D341Med (cell line): ENCODE results near the gene ERVH48-1.
"Not testable (repeated sequence)": the region's sequence is repeated elsewhere in the genome, so short reads cannot be mapped to it uniquely, and the experiment has no call there.

Source experiments
- DNase-seq: peaks from one replicate; pipeline ENCODE4 v3.0.0; 2012; ENCODE audit warnings: low spot score

The ERVH48-1 gene

DNA sequence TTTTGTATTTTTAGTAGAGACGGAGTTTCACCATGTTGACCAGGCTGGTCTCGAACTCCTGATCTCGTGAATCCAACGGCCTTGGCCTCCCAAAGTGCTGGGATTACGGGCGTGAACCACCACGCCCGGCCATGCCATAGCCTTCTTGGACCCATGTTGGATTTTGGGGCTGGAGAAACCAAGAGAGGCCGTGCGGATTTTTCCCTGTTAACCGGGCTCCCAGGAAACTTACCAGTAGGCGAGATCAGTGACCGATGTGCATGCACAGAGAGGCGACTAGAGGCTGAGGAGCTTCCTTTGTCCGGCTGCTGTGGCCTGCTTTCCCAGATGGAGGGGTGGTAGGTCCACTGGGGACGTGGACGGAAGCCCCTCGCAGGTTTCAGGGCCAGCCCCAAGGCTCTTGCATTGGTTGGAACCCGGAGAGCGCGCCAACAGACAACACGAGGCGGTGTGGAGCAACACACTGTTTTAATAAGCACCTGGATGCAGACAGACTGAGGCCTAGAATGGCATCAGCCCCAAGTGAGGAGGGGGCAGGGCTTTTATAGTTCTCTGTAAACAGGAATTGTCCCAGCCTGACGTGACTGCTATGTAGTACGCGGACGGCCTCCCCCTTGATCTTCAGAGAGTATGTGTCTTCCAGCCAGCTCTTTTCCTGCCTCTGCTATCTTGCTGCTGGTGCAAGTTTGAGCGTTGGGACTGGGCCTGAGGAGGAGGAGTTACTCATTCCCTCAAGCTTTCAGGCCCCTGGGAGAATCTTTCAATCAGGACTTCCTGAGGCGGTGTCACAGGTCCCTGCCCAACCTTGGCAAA lies at the start of gene ERVH48-1:
TSS of gene ERVH48-1 (minus strand) at position 517 of the 813 bp plus-strand sequence. CDS start 6,624 bp downstream, outside the sequence.
- DNase-seq = no peak

DNA sequence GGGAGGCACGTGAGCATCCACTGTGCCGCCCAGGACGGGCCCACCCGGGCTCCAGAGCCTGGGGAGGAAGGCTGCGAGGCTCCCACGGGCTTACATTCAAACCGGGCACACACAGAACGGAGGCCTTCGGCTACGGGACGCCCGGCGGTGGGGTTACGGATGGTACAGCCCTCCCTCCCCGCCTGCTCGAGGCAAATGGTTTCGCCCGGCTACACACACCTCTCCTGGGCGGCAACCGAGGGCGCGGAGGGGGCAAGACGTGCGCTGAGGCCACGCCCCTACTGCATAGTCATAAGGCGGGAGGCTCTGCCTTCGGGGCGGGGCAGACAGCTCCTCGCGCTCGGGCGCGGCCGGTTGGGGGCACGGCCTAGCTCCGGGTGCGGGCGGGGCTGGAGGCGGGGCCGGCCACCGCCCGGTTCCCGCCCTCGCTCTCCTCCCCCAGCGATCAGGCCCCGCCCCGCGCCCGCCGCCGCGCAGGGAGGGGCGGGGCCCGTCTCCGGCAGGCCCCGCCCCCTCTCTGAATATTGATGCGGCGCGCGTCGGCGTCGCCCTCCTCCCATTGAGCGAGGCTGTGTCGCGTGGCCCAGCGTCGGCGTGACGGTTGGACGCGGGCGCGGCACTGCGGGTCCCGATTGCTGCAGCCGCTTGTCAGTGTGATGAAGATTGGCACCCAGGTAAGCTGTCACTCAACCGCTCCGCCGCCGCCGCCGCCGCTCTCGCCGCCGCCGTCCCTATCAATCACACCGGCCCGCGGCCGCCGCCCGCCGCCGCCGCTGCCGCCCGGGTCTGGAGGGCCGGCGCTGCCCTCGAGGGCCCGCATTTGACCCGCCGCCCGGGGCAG lies 48.8 kb upstream of the ERVH48-1 start, which contains the start of gene PKNOX1:
TSS of gene PKNOX1 (plus strand) at position 572 of the 841 bp plus-strand sequence. CDS start 29,820 bp downstream, outside the sequence.
- peak; percentile 99 for DNase-seq

DNA sequence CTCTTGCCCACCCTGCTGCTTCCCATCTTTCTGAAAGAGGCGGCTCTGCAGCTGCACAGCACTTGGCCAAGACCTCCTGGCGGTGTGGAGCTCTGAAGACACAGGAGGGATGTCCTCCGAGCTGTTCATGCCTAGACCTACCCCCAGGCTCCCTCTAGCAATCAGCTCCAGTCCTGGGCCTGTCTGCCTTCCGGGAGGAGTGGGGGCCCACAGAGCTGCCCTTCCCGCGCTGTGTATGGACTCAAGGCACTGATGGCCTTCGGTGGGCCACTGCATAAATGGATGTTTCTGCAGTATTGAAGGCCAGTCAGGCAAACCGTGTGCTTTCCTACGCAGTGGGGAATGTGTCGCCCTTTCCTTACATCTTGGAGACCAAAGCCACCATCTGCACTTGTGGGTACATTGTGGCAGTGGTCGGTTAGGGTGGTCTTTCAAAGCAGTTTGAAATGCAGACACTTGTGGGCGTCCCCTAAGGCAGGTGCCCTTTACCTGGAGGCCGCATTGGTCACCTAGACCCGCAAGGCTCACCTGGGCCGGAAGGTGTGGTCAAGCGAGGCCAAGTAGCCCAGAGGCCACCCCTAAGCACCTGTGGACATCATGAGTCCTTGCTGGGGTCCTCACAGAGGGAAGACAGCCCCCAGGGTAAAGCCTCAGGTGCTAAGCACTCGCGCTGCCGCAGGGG lies 48.0 kb upstream of the ERVH48-1 start:
- no peak for DNase-seq

GRCh38 chr21:42971897-42972275 lies 46.5 kb upstream of the ERVH48-1 start:
- DNase-seq = no peak

GRCh38 chr21:42970946-42971653 lies 45.7 kb upstream of the ERVH48-1 start:
- DNase-seq = no peak

DNA sequence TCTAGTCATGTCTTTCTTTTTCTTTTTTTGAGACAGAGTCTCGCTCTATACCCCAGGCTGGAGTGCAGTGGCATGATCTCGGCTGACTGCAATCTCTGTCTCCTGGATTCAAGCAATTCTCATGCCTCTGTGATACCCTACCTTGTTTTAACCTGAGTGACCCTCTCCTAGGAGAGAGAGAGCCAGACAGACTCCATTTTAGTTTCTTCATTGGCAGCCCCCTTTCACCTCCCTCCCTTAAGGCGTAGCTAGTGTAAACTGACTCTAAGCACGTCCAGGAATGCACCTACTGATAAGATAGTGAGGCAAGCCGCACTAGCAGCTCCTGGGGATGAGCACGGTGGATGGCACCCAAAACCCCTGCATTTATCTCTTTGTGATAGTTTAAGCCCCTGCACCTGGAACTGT lies 43.8 kb upstream of the ERVH48-1 start:
- DNase-seq = no peak

DNA sequence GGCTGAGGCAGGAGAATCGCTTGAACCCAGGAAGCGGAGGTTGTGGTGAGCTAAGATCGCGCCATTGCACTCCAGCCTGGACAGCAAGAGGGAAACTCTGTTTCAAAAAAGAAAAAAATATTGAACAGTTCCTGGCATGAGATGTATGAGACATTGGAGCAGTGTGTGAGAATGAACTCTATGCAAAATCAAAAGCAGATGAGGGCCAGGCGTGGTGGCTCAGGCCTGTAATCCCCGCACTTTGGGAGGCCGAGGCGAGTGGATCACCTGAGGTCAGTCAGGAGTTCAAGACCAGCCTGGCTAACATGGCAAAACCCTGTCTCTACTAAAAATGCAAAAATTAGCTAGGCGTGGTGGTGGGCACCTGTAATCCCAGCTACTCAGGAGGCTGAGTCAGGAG lies 42.2 kb upstream of the ERVH48-1 start:
- DNase-seq = not testable (repeated sequence)

- no peak for DNase-seq
Observed at GRCh38 chr21:42965211-42965560, 39.8 kb upstream of the ERVH48-1 start.

- no peak for DNase-seq
Observed at GRCh38 chr21:42964546-42965210, 39.2 kb upstream of the ERVH48-1 start.

DNA sequence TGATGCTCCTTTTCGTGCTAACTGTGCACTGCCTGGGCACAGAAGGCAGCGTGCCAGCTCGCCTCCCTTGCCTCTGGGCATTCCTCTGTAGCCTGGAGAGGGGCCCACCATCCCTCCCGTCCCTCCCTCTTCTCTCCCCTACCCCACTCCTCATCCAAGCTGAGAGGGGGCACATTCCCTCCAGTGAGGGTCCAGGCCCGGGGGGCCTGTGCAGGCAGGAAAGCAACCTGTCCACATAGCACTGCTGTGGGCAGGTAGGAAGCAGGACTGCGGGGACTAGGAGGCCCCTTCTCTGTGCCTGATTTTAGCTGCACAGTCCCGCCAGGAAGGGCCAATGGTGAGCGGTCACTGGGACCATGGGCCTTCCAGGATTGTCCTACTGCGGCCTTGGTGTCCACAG lies 38.7 kb upstream of the ERVH48-1 start:
- no peak for DNase-seq

DNA sequence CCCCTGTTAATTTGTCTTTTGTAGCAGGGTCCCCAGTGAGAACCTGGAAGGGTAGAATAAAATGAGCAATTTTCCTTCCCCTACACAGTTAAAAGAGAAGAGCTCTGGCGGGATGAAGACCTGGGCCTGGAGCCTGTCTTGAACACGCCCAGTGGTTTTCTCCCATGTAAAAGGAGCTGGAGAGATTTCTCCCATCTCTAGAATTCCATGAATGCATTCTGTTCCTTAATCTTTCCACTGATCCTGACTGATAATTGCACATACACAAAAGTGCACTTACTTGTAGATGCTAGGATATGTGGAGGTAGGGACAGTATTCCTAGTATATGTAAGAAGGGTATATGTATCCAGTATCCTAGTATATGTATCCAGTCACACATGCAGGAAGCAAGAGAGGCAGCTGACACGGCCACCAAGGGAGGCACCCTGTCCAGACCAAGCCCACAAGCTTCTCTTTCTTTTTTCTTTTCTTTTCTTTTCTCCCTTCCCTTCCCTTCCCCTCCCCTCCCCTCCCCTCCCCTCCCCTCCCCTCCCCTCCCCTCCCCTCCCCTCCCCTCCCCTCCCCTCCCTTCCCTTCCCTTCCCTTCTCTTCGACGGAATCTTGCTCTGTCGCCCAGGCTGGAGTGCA lies 37.1 kb upstream of the ERVH48-1 start:
- no peak for DNase-seq

DNA sequence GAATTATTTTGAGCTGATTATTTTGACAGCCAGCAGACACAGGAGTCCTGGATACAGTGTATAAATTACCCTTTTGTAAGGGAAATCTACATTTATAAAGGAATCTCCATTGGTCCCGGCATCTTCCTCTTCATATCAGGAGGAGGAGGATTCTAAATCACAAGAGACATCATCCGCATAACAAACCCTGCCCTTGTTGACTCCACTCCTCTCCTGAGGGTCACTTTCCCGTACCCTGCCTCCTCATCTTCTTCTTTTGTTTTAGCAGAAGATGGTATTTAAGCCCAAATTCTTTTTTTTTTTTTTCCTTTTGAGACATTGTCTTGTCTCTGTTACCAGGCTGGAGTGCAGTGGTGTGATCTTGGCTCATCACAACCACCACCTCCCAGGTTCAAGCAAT lies 34.3 kb upstream of the ERVH48-1 start:
- DNase-seq = no peak

GRCh38 chr21:42958122-42958521 lies 32.7 kb upstream of the ERVH48-1 start:
- not testable (repeated sequence) for DNase-seq

- no peak for DNase-seq
Observed at GRCh38 chr21:42956824-42957630, 31.6 kb upstream of the ERVH48-1 start.

GRCh38 chr21:42951193-42951592 lies 25.8 kb upstream of the ERVH48-1 start:
- DNase-seq = not testable (repeated sequence)

- not testable (repeated sequence) for DNase-seq
Observed at GRCh38 chr21:42949094-42949755, 23.8 kb upstream of the ERVH48-1 start.

GRCh38 chr21:42942244-42942643 lies 16.8 kb upstream of the ERVH48-1 start:
- DNase-seq = no peak

DNA sequence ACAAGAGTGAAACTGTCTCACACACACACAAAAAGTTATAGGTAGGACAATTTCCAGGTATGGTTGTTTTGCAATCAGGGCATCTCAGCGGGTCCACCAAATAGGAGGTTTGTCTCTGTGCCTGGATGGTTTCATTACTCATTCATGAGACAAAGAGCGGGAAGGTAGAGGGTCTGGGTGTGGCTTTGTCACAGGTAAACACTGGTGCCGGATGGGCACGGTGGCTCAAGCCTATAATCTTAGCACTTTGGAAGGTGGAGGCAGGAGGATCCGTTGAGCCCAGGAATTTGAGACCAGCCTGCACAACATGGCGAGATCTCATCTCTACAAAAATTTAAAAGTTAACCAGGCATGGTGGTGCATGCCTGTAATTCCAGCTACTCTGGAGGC lies 16.3 kb upstream of the ERVH48-1 start:
- no peak for DNase-seq
